ENCODE results near the gene SLC7A8. TPM values are rescaled to one million over a fixed set of nuclear protein-coding genes. Genes with fewer than 3 reads are reported as not detected.
A peak's percentile ranks its signal among the peaks of the same experiment; 100 is the strongest.

SLC7A8 gene
- total and polyA plus RNA-seq, 8 donors, result 1.2 to 102 (median 32.0) TPM

DNA sequence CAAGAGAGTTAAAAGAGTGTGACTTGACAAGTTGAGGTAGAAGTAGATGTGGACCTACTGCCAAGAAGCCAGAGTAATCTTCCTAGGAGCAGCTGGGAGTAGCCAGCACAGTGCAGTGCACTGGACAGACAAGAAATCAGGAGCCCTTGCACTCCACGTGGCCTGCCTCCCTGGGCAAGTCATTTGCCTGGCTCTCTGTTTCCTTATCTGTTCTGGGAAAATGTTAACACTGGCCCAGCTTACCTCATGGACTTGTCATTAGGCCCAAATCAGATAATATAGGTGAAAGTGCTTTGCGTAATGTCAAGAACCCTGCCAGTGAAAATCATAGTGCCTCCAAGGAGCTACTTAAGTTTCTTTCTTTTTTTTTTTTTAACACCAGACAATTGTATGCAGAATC, 19.2 kb downstream of the SLC7A8 start:
- intact Hi-C loops (cut with DNase I; ENCODE audit: low total_unique reads), result no loop called here
- 29 to 62% (median 38%) methylated on average over 2 of the region's 2 CpGs for WGBS, 5 donors
- Histone ChIP-seq H3K9me3 (no peaks in the 10 kb centered on the region), H3K27me3 (no peaks in the 10 kb centered on the region), H3K36me3 (peaks cover 0 to 36% (median 25%) of the 10 kb centered on the region in 4 donors), H3K4me1 (peaks cover 18 to 78% (median 37%) of the 10 kb centered on the region in 4 donors), H3K27ac (peak overlapping the region; percentile 67 to 78 (median 73)), H3K4me3 (no peak overlapping the region)
- peak; percentile 74 to 81 for DNase-seq
- TF ChIP-seq POLR2AphosphoS5 (IDR thresholded peaks at IDR 0.05) (peak in 2 of 3 donors; percentile 53 to 81), EP300 (IDR thresholded peaks at IDR 0.05) (no peak), POLR2A (IDR thresholded peaks at IDR 0.05) (no peak)
- TF ChIP-seq, protein P1, sequence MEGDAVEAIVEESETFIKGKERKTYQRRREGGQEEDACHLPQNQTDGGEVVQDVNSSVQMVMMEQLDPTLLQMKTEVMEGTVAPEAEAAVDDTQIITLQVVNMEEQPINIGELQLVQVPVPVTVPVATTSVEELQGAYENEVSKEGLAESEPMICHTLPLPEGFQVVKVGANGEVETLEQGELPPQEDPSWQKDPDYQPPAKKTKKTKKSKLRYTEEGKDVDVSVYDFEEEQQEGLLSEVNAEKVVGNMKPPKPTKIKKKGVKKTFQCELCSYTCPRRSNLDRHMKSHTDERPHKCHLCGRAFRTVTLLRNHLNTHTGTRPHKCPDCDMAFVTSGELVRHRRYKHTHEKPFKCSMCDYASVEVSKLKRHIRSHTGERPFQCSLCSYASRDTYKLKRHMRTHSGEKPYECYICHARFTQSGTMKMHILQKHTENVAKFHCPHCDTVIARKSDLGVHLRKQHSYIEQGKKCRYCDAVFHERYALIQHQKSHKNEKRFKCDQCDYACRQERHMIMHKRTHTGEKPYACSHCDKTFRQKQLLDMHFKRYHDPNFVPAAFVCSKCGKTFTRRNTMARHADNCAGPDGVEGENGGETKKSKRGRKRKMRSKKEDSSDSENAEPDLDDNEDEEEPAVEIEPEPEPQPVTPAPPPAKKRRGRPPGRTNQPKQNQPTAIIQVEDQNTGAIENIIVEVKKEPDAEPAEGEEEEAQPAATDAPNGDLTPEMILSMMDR (IDR thresholded peaks at IDR 0.05), result no peak

DNA sequence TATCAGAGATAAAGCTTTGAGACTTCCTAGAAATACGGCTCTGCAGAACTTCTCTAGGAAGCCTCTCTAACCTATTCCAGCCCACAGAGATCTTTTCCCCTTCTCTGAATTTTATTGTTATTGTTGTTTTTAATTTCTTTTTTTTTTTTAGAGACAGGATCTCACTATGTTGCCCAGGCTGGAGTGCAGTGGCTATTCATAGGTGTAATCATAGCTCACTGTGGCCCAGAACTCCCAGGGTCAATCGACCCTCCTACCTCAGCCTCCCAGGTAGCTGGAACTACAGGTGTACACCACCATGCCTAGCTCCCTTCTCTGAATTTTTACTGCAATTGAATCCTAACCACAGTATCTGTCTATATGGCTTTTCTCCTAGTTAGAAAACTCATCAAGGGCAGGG, 19.6 kb downstream of the SLC7A8 start:
- TF ChIP-seq, protein P1 (IDR thresholded peaks at IDR 0.05), result no peak
- TF ChIP-seq EP300 (IDR thresholded peaks at IDR 0.05) (no peak), POLR2A (IDR thresholded peaks at IDR 0.05) (no peak), POLR2AphosphoS5 (IDR thresholded peaks at IDR 0.05) (no peak)
- Histone ChIP-seq H3K27me3 (no peaks in the 10 kb centered on the region), H3K4me1 (peaks cover 18 to 73% (median 35%) of the 10 kb centered on the region in 4 donors), H3K4me3 (no peak overlapping the region), H3K27ac (peak overlapping the region; percentile 67 to 78 (median 73)), H3K36me3 (peaks cover 0 to 41% (median 25%) of the 10 kb centered on the region in 4 donors), H3K9me3 (no peaks in the 10 kb centered on the region)
- intact Hi-C loops (cut with DNase I; ENCODE audit: low total_unique reads), result no loop called here
- WGBS, 5 donors, result 69 to 84% (median 79%) methylated on average over 2 of the region's 2 CpGs
- no peak for DNase-seq

DNA sequence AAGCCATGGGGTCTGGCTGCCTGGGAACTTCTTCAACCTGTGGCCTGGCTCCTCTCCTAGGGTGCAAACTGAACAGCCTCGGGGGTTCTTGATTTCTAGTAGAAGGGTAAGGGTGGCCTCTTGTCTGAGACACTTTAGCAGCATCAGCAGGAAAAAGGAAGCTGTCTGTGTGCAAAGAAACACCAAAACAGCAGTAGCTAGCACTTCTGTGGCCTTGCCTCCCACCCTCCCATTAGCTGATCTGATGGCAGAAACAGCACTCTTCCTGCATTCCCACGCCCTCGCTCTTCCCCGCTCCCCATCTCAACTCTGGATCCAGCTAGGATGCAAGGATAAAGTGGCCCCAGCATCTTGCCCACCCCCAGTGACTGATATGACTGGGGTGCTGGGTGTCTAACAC, 20.7 kb downstream of the SLC7A8 start:
- DNase-seq, result no peak
- TF ChIP-seq, protein P1 (IDR thresholded peaks at IDR 0.05), result no peak
- TF ChIP-seq POLR2A (IDR thresholded peaks at IDR 0.05) (no peak), EP300 (IDR thresholded peaks at IDR 0.05) (no peak), POLR2AphosphoS5 (IDR thresholded peaks at IDR 0.05) (no peak)
- no peaks in the 10 kb centered on the region for H3K9me3 ChIP-seq
- no peak overlapping the region for H3K4me3 ChIP-seq
- peaks cover 0 to 49% (median 25%) of the 10 kb centered on the region in 4 donors for H3K36me3 ChIP-seq
- H3K27me3 ChIP-seq, result no peaks in the 10 kb centered on the region
- H3K4me1 ChIP-seq, result peaks cover 18 to 63% (median 30%) of the 10 kb centered on the region in 4 donors
- 81 to 92% (median 83%) methylated on average over 4 of the region's 4 CpGs for WGBS, 5 donors
- H3K27ac ChIP-seq, result peak overlapping the region; percentile 13 to 74 (median 71)
- intact Hi-C loops (cut with DNase I; ENCODE audit: low total_unique reads), result no loop called here

DNA sequence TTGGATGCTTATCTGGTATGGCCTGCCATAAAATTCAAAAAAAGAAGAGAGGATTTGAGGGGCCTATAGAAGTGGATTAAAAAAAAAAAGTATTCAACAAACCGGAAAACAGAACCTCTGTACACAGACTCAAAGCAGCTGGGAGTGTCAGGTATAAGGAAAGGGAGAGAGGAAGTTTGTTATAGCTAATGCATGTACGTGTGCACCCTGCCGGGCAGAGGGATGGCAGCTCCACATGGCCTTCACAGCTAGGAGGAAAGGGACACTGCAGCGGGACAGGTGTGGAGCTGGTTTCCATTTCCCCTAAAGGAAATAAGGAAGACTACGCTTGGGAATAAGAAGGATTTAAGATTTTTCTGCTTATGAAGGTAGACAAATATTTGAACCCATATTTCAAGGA, 21.5 kb downstream of the SLC7A8 start:
- peak overlapping the region; percentile 29 to 83 (median 73) for H3K27ac ChIP-seq
- intact Hi-C loops (cut with DNase I; ENCODE audit: low total_unique reads), result no loop called here
- peak in 1 of 2 donors; percentile 62 for DNase-seq

More for the DNA sequence above, 21.5 kb downstream of the SLC7A8 start:
- H3K4me3 ChIP-seq, result no peak overlapping the region
- no peaks in the 10 kb centered on the region for H3K27me3 ChIP-seq
- TF ChIP-seq, protein P1 (IDR thresholded peaks at IDR 0.05), result no peak
- TF ChIP-seq POLR2A (IDR thresholded peaks at IDR 0.05), result no peak
- no peak for TF ChIP-seq EP300 (IDR thresholded peaks at IDR 0.05)
- TF ChIP-seq POLR2AphosphoS5 (IDR thresholded peaks at IDR 0.05), result no peak
- peaks cover 0 to 49% (median 23%) of the 10 kb centered on the region in 4 donors for H3K36me3 ChIP-seq
- H3K4me1 ChIP-seq, result peaks cover 18 to 56% (median 26%) of the 10 kb centered on the region in 4 donors
- no peaks in the 10 kb centered on the region for H3K9me3 ChIP-seq
- 46 to 61% (median 52%) methylated on average over 5 of the region's 5 CpGs for WGBS, 5 donors
